Neutrophil (primary cell): ENCODE measurements around the gene PRPF6.
A peak's percentile ranks its signal among the peaks of the same experiment; 100 is the strongest.

Experiments
- H3K27ac ChIP-seq: fragments of 200-600 bp; sonication (generic); 2 replicates; pipeline ENCODE4 v1.5.1; 2016; ENCODE audit warnings: mild to moderate bottlenecking, moderate library complexity
- H3K27me3 ChIP-seq: fragments of 200-600 bp; sonication (generic); 2 replicates; pipeline ENCODE4 v1.6.0; 2016; ENCODE audit warnings: mild to moderate bottlenecking
- H3K36me3 ChIP-seq: fragments of 200-600 bp; sonication (generic); 2 replicates; pipeline ENCODE4 v1.5.1; 2017
- H3K4me1 ChIP-seq, 2 experiments: fragments of 200-600 bp in 1 of 2; sonication (generic) in 1 of 2; 1 replicate in 1 of 2; 2 replicates in 1 of 2; pipeline versions ENCODE4 v1.5.1 to v1.6.1; 2013 to 2016; ENCODE audit warnings: low read depth in 1 of 2, low read length in 1 of 2, mild to moderate bottlenecking in 1 of 2, moderate library complexity in 1 of 2; ENCODE audit not compliant: control insufficient read depth in 1 of 2, insufficient read depth in 1 of 2
- H3K4me3 ChIP-seq, 2 experiments: fragments of 200-600 bp in 1 of 2; sonication (generic) in 1 of 2; 1 replicate in 1 of 2; 2 replicates in 1 of 2; pipeline ENCODE4 v1.5.1; 2013 to 2016; ENCODE audit warnings: low read depth in 1 of 2, low read length in 1 of 2, mild to moderate bottlenecking in 1 of 2, moderate library complexity in 1 of 2
- H3K9me3 ChIP-seq: fragments of 200-600 bp; sonication (generic); 2 replicates; pipeline ENCODE4 v1.5.1; 2016
- CTCF ChIP-seq: fragments of 200-600 bp; sonication (generic); IDR thresholded peaks from 2 replicates; pipeline ENCODE4 v1.5.1; 2016; ENCODE audit warnings: antibody characterized with exemption

PRPF6 gene

GRCh38 chr20:64062276-64062595 is 81.3 kb downstream of the PRPF6 start:
- H3K27ac ChIP-seq, result peak overlapping the region; percentile 63
- H3K9me3 ChIP-seq, result no peaks in the 10 kb centered on the region
- TF ChIP-seq CTCF, result no peak
- H3K36me3 ChIP-seq, result no peaks in the 10 kb centered on the region
- peak overlapping the region; percentile 70 to 72 for H3K4me3 ChIP-seq
- peaks cover 28% of the 10 kb centered on the region for H3K27me3 ChIP-seq
- H3K4me1 ChIP-seq, result peaks cover 35 to 56% of the 10 kb centered on the region in 2 experiments

GRCh38 chr20:64062596-64063388 is 81.9 kb downstream of the PRPF6 start, which contains the start of gene TCEA2:
TSS of gene TCEA2 (plus strand) at chr20:64063198. CDS start at chr20:64063313, 115 bp downstream.
- no peaks in the 10 kb centered on the region for H3K36me3 ChIP-seq
- TF ChIP-seq CTCF, result peak; percentile 15
- peak within 1 kb of the TSS; percentile 63 for H3K27ac ChIP-seq
- no peaks in the 10 kb centered on the region for H3K9me3 ChIP-seq
- H3K27me3 ChIP-seq, result peaks cover 22% of the 10 kb centered on the region
- H3K4me3 ChIP-seq, result peak within 1 kb of the TSS; percentile 70 to 72
- peaks cover 32 to 55% of the 10 kb centered on the region in 2 experiments for H3K4me1 ChIP-seq

GRCh38 chr20:64063389-64064144 is 82.6 kb downstream of the PRPF6 start:
- peaks cover 32 to 52% of the 10 kb centered on the region in 2 experiments for H3K4me1 ChIP-seq

GRCh38 chr20:64064145-64064698 is 83.3 kb downstream of the PRPF6 start:
- Histone ChIP-seq H3K27ac (peak overlapping the region; percentile 23), H3K9me3 (no peaks in the 10 kb centered on the region), H3K36me3 (no peaks in the 10 kb centered on the region), H3K27me3 (peaks cover 19% of the 10 kb centered on the region), H3K4me3 (peak overlapping the region in 1 of 2 experiments; percentile 70), H3K4me1 (peaks cover 32 to 52% of the 10 kb centered on the region in 2 experiments)
- no peak for TF ChIP-seq CTCF

More at GRCh38 chr20:64063389-64064144, 82.6 kb downstream of the PRPF6 start:
- Histone ChIP-seq H3K27me3 (peaks cover 19% of the 10 kb centered on the region), H3K9me3 (no peaks in the 10 kb centered on the region), H3K36me3 (no peaks in the 10 kb centered on the region), H3K27ac (peak overlapping the region; percentile 23), H3K4me3 (peak overlapping the region; percentile 70 to 72)
- no peak for TF ChIP-seq CTCF

- Histone ChIP-seq H3K4me1 (peaks cover 41 to 63% of the 10 kb centered on the region in 2 experiments), H3K9me3 (no peaks in the 10 kb centered on the region), H3K4me3 (no peak overlapping the region), H3K27me3 (peaks cover 19% of the 10 kb centered on the region), H3K36me3 (no peaks in the 10 kb centered on the region), H3K27ac (peak overlapping the region; percentile 8)
- TF ChIP-seq CTCF, result no peak
Observed at GRCh38 chr20:64065062-64065973, 84.4 kb downstream of the PRPF6 start.
